ENCODE results near the gene RNF207. TPM values are rescaled to one million over a fixed set of nuclear protein-coding genes. Genes with fewer than 3 reads are reported as not detected.
A peak's percentile ranks its signal among the peaks of the same experiment; 100 is the strongest.

The RNF207 gene
- polyA plus RNA-seq, 3 donors from 2014 or later, result 0.19 to 3.0 TPM; not detected in 1

DNA sequence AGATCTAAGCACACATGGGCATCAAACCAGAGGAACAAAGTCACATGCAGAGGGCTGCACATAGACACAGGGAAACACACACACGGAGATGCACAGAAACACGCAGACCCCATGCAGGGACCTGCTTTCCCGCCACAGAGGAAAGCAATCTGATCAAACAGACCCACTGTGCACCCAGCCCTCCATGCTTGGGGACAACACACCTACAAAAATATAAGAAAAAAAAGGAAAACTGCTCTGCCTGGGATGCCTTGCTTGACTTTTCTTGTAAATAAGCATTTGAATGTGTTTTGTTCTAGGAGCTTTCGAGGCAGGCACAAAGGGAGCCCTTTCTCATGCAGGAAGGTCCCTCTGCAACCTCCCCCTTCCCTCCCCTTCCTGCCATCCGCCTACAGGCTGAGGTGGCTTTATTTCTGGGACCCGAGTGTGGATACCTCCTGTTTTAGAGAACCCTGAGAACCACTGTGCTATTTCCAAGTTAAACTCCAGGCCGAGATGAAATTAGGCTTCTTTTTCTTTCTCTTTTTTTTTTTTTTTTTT is 33.4 kb downstream of the RNF207 start:
- no peaks in the 10 kb centered on the region for H3K9me3 Mint-ChIP-seq
- H3K27ac Mint-ChIP-seq, result no peak overlapping the region
- H3K27me3 Mint-ChIP-seq (ENCODE audit: low read depth in 3 of 3), result peaks cover 6 to 26% (median 22%) of the 10 kb centered on the region in 3 donors
- no peak for DNase-seq
- H3K36me3 Mint-ChIP-seq, result peaks cover 0 to under 1% (median 0%) of the 10 kb centered on the region in 3 donors
- no peak overlapping the region for H3K4me3 Mint-ChIP-seq
- H3K4me1 Mint-ChIP-seq, result peaks cover 10 to 11% of the 10 kb centered on the region in 2 donors

GRCh38 chr1:6239950-6240768 is 34.2 kb downstream of the RNF207 start:
- H3K9me3 Mint-ChIP-seq, result no peaks in the 10 kb centered on the region
- no peaks in the 10 kb centered on the region for H3K36me3 Mint-ChIP-seq
- no peak for DNase-seq
- H3K4me3 Mint-ChIP-seq, result no peak overlapping the region
- no peak overlapping the region for H3K27ac Mint-ChIP-seq
- H3K27me3 Mint-ChIP-seq (ENCODE audit: low read depth in 3 of 3), result peaks cover 7 to 26% (median 25%) of the 10 kb centered on the region in 3 donors
- peaks cover 2% of the 10 kb centered on the region in 2 donors for H3K4me1 Mint-ChIP-seq

- no peak for DNase-seq
- peaks cover 7 to 30% (median 26%) of the 10 kb centered on the region in 3 donors for H3K27me3 Mint-ChIP-seq (ENCODE audit: low read depth in 3 of 3)
- peaks cover 0 to 2% of the 10 kb centered on the region in 2 donors for H3K4me1 Mint-ChIP-seq
- no peaks in the 10 kb centered on the region for H3K36me3 Mint-ChIP-seq
- H3K27ac Mint-ChIP-seq, result no peak overlapping the region
- H3K9me3 Mint-ChIP-seq, result no peaks in the 10 kb centered on the region
- no peak overlapping the region for H3K4me3 Mint-ChIP-seq
Observed at GRCh38 chr1:6241107-6241886, 35.4 kb downstream of the RNF207 start.

DNA sequence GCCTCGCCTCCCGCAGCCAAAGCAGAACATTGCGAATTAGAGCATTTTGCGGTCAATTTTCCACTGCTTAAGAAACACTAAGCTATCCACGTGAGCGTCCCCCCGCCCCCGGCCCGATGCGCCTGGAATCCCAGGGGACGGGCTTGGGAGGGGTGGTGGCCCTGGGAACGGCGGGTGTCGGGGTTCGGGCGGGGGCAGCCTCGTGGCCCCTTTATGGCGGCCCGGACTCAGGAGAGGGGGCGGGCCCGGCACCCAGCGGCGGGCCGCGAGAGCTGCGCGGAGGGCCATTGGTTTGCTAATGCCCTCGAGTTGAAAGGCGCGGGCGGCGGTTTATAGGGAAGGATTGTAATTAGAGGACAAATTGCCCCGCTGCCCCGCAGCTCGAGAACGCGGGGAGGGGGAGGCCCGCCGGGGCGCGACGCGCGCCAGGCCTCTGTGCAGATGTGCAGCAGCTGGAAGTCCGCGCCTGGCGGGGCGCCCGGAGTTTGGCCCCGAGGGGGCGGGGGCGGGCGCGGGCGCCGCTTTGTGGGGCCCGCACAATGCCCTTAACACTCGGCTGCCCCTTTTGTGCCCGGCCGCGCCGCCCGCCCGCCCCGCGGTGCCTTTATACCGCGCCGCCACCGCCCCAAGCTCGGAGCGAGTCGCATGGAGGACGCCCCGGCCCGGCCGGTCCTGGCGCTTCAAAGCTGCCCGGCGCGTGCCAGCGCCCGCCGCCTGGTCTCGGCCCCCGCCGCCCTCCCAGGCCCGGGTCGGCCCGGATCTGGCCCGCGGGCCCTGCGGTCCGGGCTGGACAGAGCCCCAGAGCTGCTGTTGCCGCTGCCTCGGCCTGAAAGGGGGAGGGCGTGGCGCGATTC is 36.2 kb downstream of the RNF207 start:
- Mint-ChIP-seq H3K4me1 (peaks cover 5 to 6% of the 10 kb centered on the region in 2 donors), H3K4me3 (no peak overlapping the region), H3K27ac (no peak overlapping the region), H3K36me3 (no peaks in the 10 kb centered on the region), H3K9me3 (no peaks in the 10 kb centered on the region), H3K27me3 (ENCODE audit: low read depth in 3 of 3) (peaks cover 12 to 38% (median 33%) of the 10 kb centered on the region in 3 donors)
- no peak for DNase-seq

- Mint-ChIP-seq H3K9me3 (no peaks in the 10 kb centered on the region), H3K4me1 (peaks cover 5 to 9% of the 10 kb centered on the region in 2 donors), H3K4me3 (no peak overlapping the region), H3K27ac (no peak overlapping the region), H3K27me3 (ENCODE audit: low read depth in 3 of 3) (peaks cover 13 to 41% (median 34%) of the 10 kb centered on the region in 3 donors), H3K36me3 (no peaks in the 10 kb centered on the region)
- no peak for DNase-seq
Observed at GRCh38 chr1:6243053-6243834, 37.3 kb downstream of the RNF207 start.

DNA sequence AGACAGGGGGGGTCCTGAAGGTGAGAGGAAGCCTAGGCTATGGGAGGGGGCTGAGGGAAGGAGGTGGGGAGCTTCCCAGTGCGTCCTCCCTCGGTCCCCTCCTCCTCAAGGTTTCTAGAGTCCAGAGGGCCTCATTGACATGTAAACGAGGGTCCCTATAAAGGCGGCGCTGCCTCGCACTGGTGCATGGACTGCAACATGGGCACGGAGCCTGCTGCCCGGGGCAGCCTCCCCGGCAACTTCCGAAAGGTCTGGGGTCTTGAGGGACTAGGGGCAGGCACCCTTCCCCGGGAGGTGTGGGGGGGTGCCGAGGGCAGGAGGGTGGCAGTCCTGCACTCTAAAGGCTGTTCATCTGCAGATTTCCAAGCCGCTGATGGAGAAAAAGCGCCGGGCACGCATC is 38.1 kb downstream of the RNF207 start, which contains the start of gene HES3:
Gene HES3 (plus strand): TSS at position 187 of the 400 bp plus-strand sequence. CDS start 187 bp downstream, at position 374.
- H3K4me3 Mint-ChIP-seq, result no peak within 1 kb of the TSS
- no peak within 1 kb of the TSS for H3K27ac Mint-ChIP-seq
- H3K36me3 Mint-ChIP-seq, result no peaks in the 10 kb centered on the region
- H3K27me3 Mint-ChIP-seq (ENCODE audit: low read depth in 3 of 3), result peaks cover 13 to 38% (median 34%) of the 10 kb centered on the region in 3 donors
- peaks cover 5 to 11% of the 10 kb centered on the region in 2 donors for H3K4me1 Mint-ChIP-seq
- no peak for DNase-seq
- no peaks in the 10 kb centered on the region for H3K9me3 Mint-ChIP-seq

GRCh38 chr1:6244401-6245049 is 38.6 kb downstream of the RNF207 start:
- no peak for DNase-seq
- Mint-ChIP-seq H3K36me3 (no peaks in the 10 kb centered on the region), H3K9me3 (no peaks in the 10 kb centered on the region), H3K4me1 (peaks cover 5 to 11% of the 10 kb centered on the region in 2 donors), H3K27ac (no peak overlapping the region), H3K4me3 (no peak overlapping the region), H3K27me3 (ENCODE audit: low read depth in 3 of 3) (peaks cover 13 to 35% (median 29%) of the 10 kb centered on the region in 3 donors)

- Mint-ChIP-seq H3K27ac (no peak overlapping the region), H3K4me1 (peaks cover 5 to 13% of the 10 kb centered on the region in 2 donors), H3K4me3 (no peak overlapping the region), H3K36me3 (no peaks in the 10 kb centered on the region), H3K27me3 (ENCODE audit: low read depth in 3 of 3) (peaks cover 15 to 29% (median 29%) of the 10 kb centered on the region in 3 donors), H3K9me3 (no peaks in the 10 kb centered on the region)
- peak; percentile 76 to 82 (median 77) for DNase-seq
Observed at GRCh38 chr1:6245086-6245868, 39.4 kb downstream of the RNF207 start.

DNA sequence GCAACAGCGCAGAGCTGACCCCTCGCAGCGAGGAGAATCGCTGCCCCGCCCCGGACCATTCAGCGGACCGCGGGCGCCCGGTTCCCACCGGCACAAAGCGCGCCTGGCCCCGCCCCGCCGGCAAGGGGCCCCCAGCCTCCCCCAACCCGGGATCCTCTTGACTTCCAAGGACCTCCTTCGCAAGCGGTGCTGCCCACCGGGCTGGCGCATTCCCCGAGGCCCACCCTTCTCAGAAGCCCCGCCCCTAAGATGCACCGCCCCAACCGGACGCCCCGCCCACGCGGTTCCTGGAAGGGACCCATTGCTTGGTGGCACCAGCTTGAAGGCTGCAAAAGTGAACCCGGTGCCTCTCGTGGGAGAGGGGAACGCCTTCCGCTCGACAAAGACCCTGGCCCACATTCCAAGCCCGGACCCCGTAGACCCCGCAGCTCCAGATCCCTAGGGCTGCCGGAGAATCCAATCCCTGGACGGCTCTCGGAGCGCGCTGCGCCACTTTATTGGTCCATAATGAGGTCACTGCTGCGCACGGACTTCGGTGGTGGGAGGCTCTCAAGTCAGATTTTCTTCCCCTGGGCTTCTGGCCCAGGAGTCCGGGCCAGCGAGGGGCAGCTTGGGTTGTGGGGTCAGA is 40.1 kb downstream of the RNF207 start:
- Mint-ChIP-seq H3K36me3 (no peaks in the 10 kb centered on the region), H3K4me3 (no peak overlapping the region), H3K4me1 (peaks cover 5 to 13% of the 10 kb centered on the region in 2 donors), H3K27ac (no peak overlapping the region), H3K9me3 (no peaks in the 10 kb centered on the region), H3K27me3 (ENCODE audit: low read depth in 3 of 3) (peaks cover 15 to 29% (median 26%) of the 10 kb centered on the region in 3 donors)
- DNase-seq, result peak in 1 of 3 donors; percentile 18

DNA sequence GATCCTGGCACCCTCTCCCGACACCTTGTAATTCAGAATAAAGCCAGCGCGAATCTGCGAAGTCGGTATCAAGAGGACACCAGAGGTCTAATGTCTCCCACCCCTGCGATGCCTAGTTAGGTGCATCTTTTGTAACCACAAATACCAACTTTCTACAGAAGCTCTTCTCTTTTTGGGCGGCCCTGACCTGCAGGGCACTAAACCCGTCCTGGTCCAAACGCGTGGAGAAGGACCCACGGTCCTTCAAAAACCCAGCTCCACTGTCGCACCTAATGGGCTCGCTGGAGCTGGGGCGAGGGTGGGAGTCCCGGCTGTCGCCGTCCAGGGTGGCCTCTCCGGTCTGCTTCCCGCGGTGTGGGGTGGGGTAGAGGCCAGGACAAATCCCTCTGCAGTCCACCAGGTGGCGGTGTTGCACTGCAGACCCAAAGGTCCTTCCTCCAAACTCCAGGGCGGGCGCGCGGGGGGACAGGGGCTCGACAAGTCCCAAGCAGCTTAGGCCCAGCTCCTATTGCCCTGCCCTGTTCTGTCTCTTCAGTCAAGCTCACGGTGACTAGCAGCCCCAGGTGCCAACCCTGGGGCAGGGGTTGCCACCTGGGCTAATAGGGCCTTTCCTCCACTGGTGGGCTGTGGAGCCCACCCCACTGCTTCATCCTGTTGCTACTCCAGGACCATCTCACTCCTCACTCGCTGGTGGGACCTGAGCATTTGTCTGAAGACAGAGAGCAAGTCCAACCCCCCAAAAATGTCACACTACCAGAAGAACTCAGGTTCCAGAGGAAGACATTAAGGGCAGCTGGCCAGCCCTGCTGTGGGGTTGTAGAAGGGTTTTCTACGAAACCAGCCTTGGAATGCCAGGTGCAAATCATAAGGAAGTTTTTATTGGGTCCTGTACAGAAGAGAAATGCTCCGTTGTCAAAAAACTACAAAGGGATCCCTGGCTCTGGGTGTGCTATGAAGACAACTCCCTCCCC is 40.9 kb downstream of the RNF207 start:
- no peak overlapping the region for H3K27ac Mint-ChIP-seq
- no peaks in the 10 kb centered on the region for H3K36me3 Mint-ChIP-seq
- peaks cover 12 to 24% (median 24%) of the 10 kb centered on the region in 3 donors for H3K27me3 Mint-ChIP-seq (ENCODE audit: low read depth in 3 of 3)
- peaks cover 5 to 11% of the 10 kb centered on the region in 2 donors for H3K4me1 Mint-ChIP-seq
- DNase-seq, result peak; percentile 74 to 78 (median 77)
- H3K9me3 Mint-ChIP-seq, result no peaks in the 10 kb centered on the region
- H3K4me3 Mint-ChIP-seq, result peak overlapping the region in 4 of 5 donors; percentile 38 to 72 (median 62)
